D341Med (cell line): ENCODE measurements around the gene MRPL19.
"Not testable (repeated sequence)": the region's sequence is repeated elsewhere in the genome, so short reads cannot be mapped to it uniquely, and the experiment has no call there.

Experiments
- DNase-seq: peaks from one replicate; pipeline ENCODE4 v3.0.0; 2012; ENCODE audit warnings: low spot score

MRPL19 gene

GRCh38 chr2:75667884-75668283 lies 21.3 kb downstream of the MRPL19 start:
- no peak for DNase-seq

GRCh38 chr2:75675423-75675822 lies 28.8 kb downstream of the MRPL19 start:
- not testable (repeated sequence) for DNase-seq

- no peak for DNase-seq
These were observed 29.3 kb downstream of the MRPL19 start for GRCh38 chr2:75675908-75676307.

GRCh38 chr2:75676464-75676863 lies 29.9 kb downstream of the MRPL19 start:
- DNase-seq, result no peak

- no peak for DNase-seq
These were observed 33.0 kb downstream of the MRPL19 start for GRCh38 chr2:75679556-75679955.

GRCh38 chr2:75680402-75680801 lies 33.8 kb downstream of the MRPL19 start:
- DNase-seq, result no peak

GRCh38 chr2:75683430-75683829 lies 36.8 kb downstream of the MRPL19 start:
- DNase-seq, result not testable (repeated sequence)

GRCh38 chr2:75688196-75688595 lies 41.6 kb downstream of the MRPL19 start:
- no peak for DNase-seq

- no peak for DNase-seq
These were observed 52.3 kb downstream of the MRPL19 start for GRCh38 chr2:75698918-75699317.

GRCh38 chr2:75702593-75702992 lies 56.0 kb downstream of the MRPL19 start:
- DNase-seq, result no peak

- DNase-seq, result no peak
These were observed 57.2 kb downstream of the MRPL19 start for GRCh38 chr2:75703589-75704287.

GRCh38 chr2:75705921-75706320 lies 59.3 kb downstream of the MRPL19 start:
- DNase-seq, result no peak

GRCh38 chr2:75707901-75708300 lies 61.3 kb downstream of the MRPL19 start:
- no peak for DNase-seq

GRCh38 chr2:75709297-75709696 lies 62.7 kb downstream of the MRPL19 start:
- no peak for DNase-seq

GRCh38 chr2:75710220-75710576 lies 63.6 kb downstream of the MRPL19 start:
- no peak for DNase-seq

- DNase-seq, result peak; percentile 93
These were observed 64.1 kb downstream of the MRPL19 start, which contains the start of gene GCFC2 for GRCh38 chr2:75710577-75711253. TSS of gene GCFC2 (minus strand) at chr2:75710915. CDS start at chr2:75710855, 60 bp downstream.

- DNase-seq, result not testable (repeated sequence)
These were observed 65.0 kb downstream of the MRPL19 start for GRCh38 chr2:75711590-75711989.

- no peak for DNase-seq
These were observed 69.8 kb downstream of the MRPL19 start for GRCh38 chr2:75716406-75716805.

- no peak for DNase-seq
These were observed 73.0 kb downstream of the MRPL19 start for GRCh38 chr2:75719616-75720015.

- DNase-seq, result no peak
These were observed 73.9 kb downstream of the MRPL19 start for GRCh38 chr2:75720525-75720924.

- DNase-seq, result no peak
These were observed 76.1 kb downstream of the MRPL19 start for GRCh38 chr2:75722687-75723086.

GRCh38 chr2:75728614-75729419 lies 82.2 kb downstream of the MRPL19 start:
- no peak for DNase-seq

- DNase-seq, result no peak
These were observed 83.3 kb downstream of the MRPL19 start for GRCh38 chr2:75729861-75730260.
